GM23338 (cell line): ENCODE results near the gene ERC2. TPM values are rescaled to one million over a fixed set of nuclear protein-coding genes. Genes with fewer than 3 reads are reported as not detected.

ENCODE experiments used
- ATAC-seq: fragments of 200-7000 bp; cut with Tn5 transposase; 3 replicates; pipeline ENCODE4 v1.9.1; 2020
- DNase-seq: peaks from one replicate; pipeline ENCODE4 v3.0.0-alpha.2; 2015; ENCODE audit warnings: low spot score
- H2AFZ ChIP-seq: fragments of 200-600 bp; sonication (generic); 2 replicates; pipeline ENCODE4 v1.8.0; 2016; ENCODE audit warnings: antibody characterized with exemption, mild to moderate bottlenecking, moderate library complexity
- H3F3A ChIP-seq: fragments of 200-600 bp; sonication (generic); replicated peaks from 2 replicates; pipeline ENCODE4 v1.8.0; 2017; ENCODE audit warnings: antibody characterized with exemption, mixed run types, low read depth
- H3K27ac ChIP-seq: fragments of 200-600 bp; sonication (generic); 2 replicates; pipeline ENCODE4 v1.6.1; 2016; ENCODE audit warnings: low read depth
- H3K27me3 ChIP-seq: fragments of 200-600 bp; sonication (generic); 2 replicates; pipeline ENCODE4 v1.8.0; 2016; ENCODE audit warnings: mild to moderate bottlenecking, mixed run types, moderate library complexity; ENCODE audit not compliant: insufficient read depth
- H3K36me3 ChIP-seq: fragments of 200-600 bp; sonication (generic); 2 replicates; pipeline ENCODE4 v1.8.0; 2016; ENCODE audit warnings: mild to moderate bottlenecking; ENCODE audit not compliant: insufficient read depth
- H3K4me1 ChIP-seq: fragments of 200-600 bp; sonication (generic); 2 replicates; pipeline ENCODE4 v1.8.0; 2016; ENCODE audit warnings: mild to moderate bottlenecking, moderate library complexity; ENCODE audit not compliant: insufficient read depth
- H3K4me2 ChIP-seq: fragments of 200-600 bp; sonication (generic); 2 replicates; pipeline ENCODE4 v1.7.1; 2017; ENCODE audit warnings: mixed run types
- H3K4me3 ChIP-seq: fragments of 200-600 bp; sonication (generic); 2 replicates; pipeline ENCODE4 v1.6.1; 2016; ENCODE audit warnings: mixed run types
- H3K79me2 ChIP-seq: fragments of 200-600 bp; sonication (generic); replicated peaks from 2 replicates; pipeline ENCODE4 v1.8.0; 2017; ENCODE audit warnings: mild to moderate bottlenecking; ENCODE audit not compliant: insufficient read depth
- H3K9me2 ChIP-seq: fragments of 200-600 bp; sonication (generic); 2 replicates; pipeline ENCODE4 v1.8.0; 2017; ENCODE audit not compliant: insufficient read depth
- H4K20me1 ChIP-seq: fragments of 200-600 bp; sonication (generic); replicated peaks from 2 replicates; pipeline ENCODE4 v1.8.0; 2017; ENCODE audit warnings: mild to moderate bottlenecking; ENCODE audit not compliant: insufficient read depth
- H3K27ac Mint-ChIP-seq: 2 replicates; pipeline ENCODE4 v1.8.0; 2020; ENCODE audit warnings: inconsistent platforms, mild to moderate bottlenecking, moderate library complexity, mixed read lengths
- H3K27me3 Mint-ChIP-seq: 3 replicates; pipeline ENCODE4 v1.8.0; 2022; ENCODE audit warnings: low read depth, mild to moderate bottlenecking, moderate library complexity, mixed read lengths, inconsistent platforms; ENCODE audit not compliant: insufficient read depth, poor library complexity
- H3K36me3 Mint-ChIP-seq: 3 replicates; pipeline ENCODE4 v1.8.0; 2021; ENCODE audit warnings: low read depth, mild to moderate bottlenecking, inconsistent platforms, moderate library complexity, mixed read lengths
- H3K4me1 Mint-ChIP-seq: 3 replicates; pipeline ENCODE4 v1.8.0; 2020; ENCODE audit warnings: mild to moderate bottlenecking, inconsistent platforms, mixed read lengths
- H3K4me3 Mint-ChIP-seq: 3 replicates; pipeline ENCODE4 v1.8.0; 2021; ENCODE audit warnings: moderate library complexity, mild to moderate bottlenecking, inconsistent platforms, mixed read lengths
- H3K9me3 Mint-ChIP-seq: 3 replicates; pipeline ENCODE4 v1.8.0; 2020; ENCODE audit warnings: moderate library complexity, mild to moderate bottlenecking, inconsistent platforms, mixed read lengths
- CREB1 ChIP-seq: fragments of 250-450 bp; sonication (Bioruptor Pico); IDR thresholded peaks from 2 replicates; pipeline ENCODE4 v1.5.0; 2020; ENCODE audit warnings: low read depth, mild to moderate bottlenecking, moderate library complexity
- CTCF ChIP-seq, 2 experiments: fragments of 200-600 bp in 1 of 2; sonication (generic) in 1 of 2; conservative IDR thresholded peaks; 2 replicates each; pipeline versions ENCODE4 v1.5.1 to v1.6.1; 2016 to 2017; ENCODE audit warnings: antibody characterized with exemption in 2 of 2, low read depth in 2 of 2, mild to moderate bottlenecking in 2 of 2, moderate library complexity in 1 of 2
- ZNF114 ChIP-seq: fragments of 250-450 bp; sonication (Bioruptor Pico); IDR thresholded peaks from 2 replicates; pipeline ENCODE4 v1.5.0; 2020; ENCODE audit warnings: mild to moderate bottlenecking, moderate library complexity
- ZNF331 ChIP-seq: fragments of 250-450 bp; sonication (Bioruptor Pico); IDR thresholded peaks from 2 replicates; pipeline ENCODE4 v1.5.0; 2020; ENCODE audit warnings: low read depth, mild to moderate bottlenecking, moderate library complexity
- ZNF462 ChIP-seq: fragments of 250-450 bp; sonication (Bioruptor Pico); IDR thresholded peaks from 2 replicates; pipeline ENCODE4 v1.5.0; 2020; ENCODE audit warnings: mild to moderate bottlenecking, moderate library complexity
- polyA plus RNA-seq: library from polyadenylated mRNA; unstranded; fragments of >200 nt; fragmentation: Nextera tagmentation; extraction: Ambion mirVana; gene quantifications from 2 replicates; pipeline ENCODE4 v1.2.1, GENCODE V29; 2016
- total RNA-seq: library from RNA; depleted of rRNA; stranded (reverse); fragments of >200 nt; shearing (Covaris generic); gene quantifications from 2 replicates; pipeline ENCODE4 v1.2.3, GENCODE V29; 2014

The ERC2 gene
- total and polyA plus RNA-seq, 2 experiments from 2014 or later, result 11.8 to 13.7 TPM

- Mint-ChIP-seq H3K27ac (no peak overlapping the region), H3K27me3 (no peaks in the 10 kb centered on the region), H3K4me1 (peaks cover 16% of the 10 kb centered on the region), H3K36me3 (peaks cover 18% of the 10 kb centered on the region; the same call in 2 of the 3 replicates), H3K4me3 (no peak overlapping the region), H3K9me3 (no peaks in the 10 kb centered on the region)
- ATAC-seq, result no peak
- H3K4me2 ChIP-seq, result no peak overlapping the region
- H3K36me3 ChIP-seq, result no peaks in the 10 kb centered on the region; the same call in 1 of the 2 replicates
- no peaks in the 10 kb centered on the region for H3K79me2 ChIP-seq
- no peaks in the 10 kb centered on the region for H3F3A ChIP-seq
- no peak overlapping the region for H3K4me3 ChIP-seq
- no peak for DNase-seq
- H3K27me3 ChIP-seq, result no peaks in the 10 kb centered on the region
- H3K4me1 ChIP-seq, result peaks cover 8% of the 10 kb centered on the region
- H4K20me1 ChIP-seq, result no peaks in the 10 kb centered on the region
- no peak overlapping the region for H3K27ac ChIP-seq
- H3K9me2 ChIP-seq, result peaks cover 15% of the 10 kb centered on the region
- TF ChIP-seq ZNF114 (CRISPR knock-in tag) (no peak), CREB1 (CRISPR knock-in tag) (no peak), CTCF (conservative IDR thresholded peaks at IDR 0.05; ENCODE audit: low read depth in 2 of 2) (no peak)
- H2AFZ ChIP-seq, result no peak overlapping the region
Measured at GRCh38 chr3:56294286-56294685, 174.0 kb downstream of the ERC2 start.

GRCh38 chr3:56291953-56292352 lies 176.3 kb downstream of the ERC2 start:
- H3K27me3 Mint-ChIP-seq, result peaks cover 2% of the 10 kb centered on the region
- H3K36me3 Mint-ChIP-seq, result peaks cover 17% of the 10 kb centered on the region; the same call in 2 of the 3 replicates
- ATAC-seq, result no peak
- Histone ChIP-seq H3K79me2 (no peaks in the 10 kb centered on the region), H3K36me3 (no peaks in the 10 kb centered on the region; the same call in 1 of the 2 replicates), H3K27ac (no peak overlapping the region), H4K20me1 (no peaks in the 10 kb centered on the region), H3K27me3 (no peaks in the 10 kb centered on the region), H2AFZ (no peak overlapping the region), H3K4me2 (peak overlapping the region; percentile 7; the same call in 1 of the 2 replicates), H3F3A (no peaks in the 10 kb centered on the region), H3K4me1 (peaks cover 27% of the 10 kb centered on the region), H3K4me3 (no peak overlapping the region), H3K9me2 (peaks cover 20% of the 10 kb centered on the region)
- no peak for DNase-seq
- H3K4me1 Mint-ChIP-seq, result peaks cover 39% of the 10 kb centered on the region
- no peaks in the 10 kb centered on the region for H3K9me3 Mint-ChIP-seq
- no peak overlapping the region for H3K4me3 Mint-ChIP-seq
- TF ChIP-seq ZNF462 (CRISPR knock-in tag) (no peak), ZNF331 (CRISPR knock-in tag) (no peak)
- H3K27ac Mint-ChIP-seq, result no peak overlapping the region
